WTC11 (cell line): ENCODE data around the gene PHF21B. TPM values are rescaled to one million over a fixed set of nuclear protein-coding genes. Genes with fewer than 3 reads are reported as not detected.

Source experiments
- ATAC-seq: fragments of 200-7000 bp; cut with Tn5 transposase; 2 replicates; pipeline ENCODE4 v1.10.0; 2021; ENCODE audit warnings: mild to moderate bottlenecking, moderate library complexity
- CTCF ChIA-PET: fragments of 300-600 bp; sonication (Branson Sonifier 250); formaldehyde crosslinking; loops from one replicate; lab custom pipeline; 2021; ENCODE audit warnings: antibody characterized with exemption; lab: Charles Lee
- POLR2A ChIA-PET: fragments of 350-600 bp; sonication (Branson Sonifier 250); formaldehyde crosslinking; loops from one replicate; lab custom pipeline; 2021; ENCODE audit warnings: antibody characterized with exemption; lab: Charles Lee
- DNase-seq: peaks from one replicate; pipeline ENCODE4 v3.0.0; 2021; ENCODE audit warnings: low spot score
- H3K27ac Mint-ChIP-seq: 2 replicates; pipeline ENCODE4 v1.8.0; 2021; ENCODE audit warnings: mixed read lengths
- H3K27me3 Mint-ChIP-seq: 2 replicates; pipeline ENCODE4 v1.8.0; 2021; ENCODE audit warnings: low read depth, mild to moderate bottlenecking, moderate library complexity, mixed read lengths
- H3K36me3 Mint-ChIP-seq: 2 replicates; pipeline ENCODE4 v1.8.0; 2021; ENCODE audit warnings: mixed read lengths
- H3K4me1 Mint-ChIP-seq: 2 replicates; pipeline ENCODE4 v1.8.0; 2022; ENCODE audit warnings: mixed read lengths
- H3K4me3 Mint-ChIP-seq: 2 replicates; pipeline ENCODE4 v1.8.0; 2021; ENCODE audit warnings: mild to moderate bottlenecking, moderate library complexity, mixed read lengths
- H3K9me3 Mint-ChIP-seq: 2 replicates; pipeline ENCODE4 v1.8.0; 2021; ENCODE audit warnings: mixed read lengths
- CREM ChIP-seq: sonication (generic); formaldehyde crosslinking; IDR thresholded peaks from 2 replicates; pipeline ENCODE4 v1.8.1; 2022; ENCODE audit warnings: mild to moderate bottlenecking, missing genetic modification reagents, moderate library complexity
- ETV6 ChIP-seq: sonication (generic); formaldehyde crosslinking; IDR thresholded peaks from 2 replicates; pipeline ENCODE4 v1.8.1; 2022; ENCODE audit warnings: mild to moderate bottlenecking, missing genetic modification reagents
- NFATC4 ChIP-seq: fragments of 250-450 bp; sonication (Bioruptor Pico); IDR thresholded peaks from 2 replicates; pipeline ENCODE4 v1.9.0; 2021; ENCODE audit warnings: mild to moderate bottlenecking
- total RNA-seq: library from RNA; stranded (reverse); gene quantifications from 3 replicates; pipeline ENCODE4 v1.2.3, GENCODE V29; 2021
- TF ChIP-seq, protein P1 (sequence below): sonication (generic); formaldehyde crosslinking; IDR thresholded peaks from 2 replicates; pipeline ENCODE4 v1.8.0; 2023; ENCODE audit warnings: missing genetic modification reagents
- TF ChIP-seq, protein P2 (sequence below): sonication (generic); formaldehyde crosslinking; IDR thresholded peaks from 2 replicates; pipeline ENCODE4 v1.8.1; 2022; ENCODE audit warnings: low read depth, mild to moderate bottlenecking, moderate library complexity, missing genetic modification reagents, borderline replicate concordance
- TF ChIP-seq, protein P3 (sequence below): sonication (generic); formaldehyde crosslinking; IDR thresholded peaks from 2 replicates; pipeline ENCODE4 v1.8.0; 2022; ENCODE audit warnings: mild to moderate bottlenecking, missing genetic modification reagents
- TF ChIP-seq, protein P4 (sequence below): sonication (generic); formaldehyde crosslinking; IDR thresholded peaks from 2 replicates; pipeline ENCODE4 v1.8.1; 2023; ENCODE audit warnings: mild to moderate bottlenecking, missing genetic modification reagents, borderline replicate concordance
- TF ChIP-seq, protein P5 (sequence below): fragments of 250-450 bp; sonication (Bioruptor Pico); IDR thresholded peaks from 2 replicates; pipeline ENCODE4 v1.9.0; 2021; ENCODE audit warnings: mild to moderate bottlenecking
- TF ChIP-seq, protein P6 (sequence below): sonication (generic); formaldehyde crosslinking; IDR thresholded peaks from 2 replicates; pipeline ENCODE4 v1.8.1; 2023; ENCODE audit warnings: mild to moderate bottlenecking, missing genetic modification reagents
- TF ChIP-seq, protein P7 (sequence below): fragments of 250-450 bp; sonication (Bioruptor Pico); IDR thresholded peaks from 2 replicates; pipeline ENCODE4 v1.8.0; 2021; ENCODE audit warnings: mild to moderate bottlenecking
- TF ChIP-seq, protein P8 (sequence below): sonication (generic); formaldehyde crosslinking; IDR thresholded peaks from 2 replicates; pipeline ENCODE4 v1.8.1; 2022; ENCODE audit warnings: mild to moderate bottlenecking, missing genetic modification reagents, moderate library complexity, borderline replicate concordance

Gene PHF21B
- total RNA-seq, 1 experiment from 2014 or later: 107 TPM

DNA sequence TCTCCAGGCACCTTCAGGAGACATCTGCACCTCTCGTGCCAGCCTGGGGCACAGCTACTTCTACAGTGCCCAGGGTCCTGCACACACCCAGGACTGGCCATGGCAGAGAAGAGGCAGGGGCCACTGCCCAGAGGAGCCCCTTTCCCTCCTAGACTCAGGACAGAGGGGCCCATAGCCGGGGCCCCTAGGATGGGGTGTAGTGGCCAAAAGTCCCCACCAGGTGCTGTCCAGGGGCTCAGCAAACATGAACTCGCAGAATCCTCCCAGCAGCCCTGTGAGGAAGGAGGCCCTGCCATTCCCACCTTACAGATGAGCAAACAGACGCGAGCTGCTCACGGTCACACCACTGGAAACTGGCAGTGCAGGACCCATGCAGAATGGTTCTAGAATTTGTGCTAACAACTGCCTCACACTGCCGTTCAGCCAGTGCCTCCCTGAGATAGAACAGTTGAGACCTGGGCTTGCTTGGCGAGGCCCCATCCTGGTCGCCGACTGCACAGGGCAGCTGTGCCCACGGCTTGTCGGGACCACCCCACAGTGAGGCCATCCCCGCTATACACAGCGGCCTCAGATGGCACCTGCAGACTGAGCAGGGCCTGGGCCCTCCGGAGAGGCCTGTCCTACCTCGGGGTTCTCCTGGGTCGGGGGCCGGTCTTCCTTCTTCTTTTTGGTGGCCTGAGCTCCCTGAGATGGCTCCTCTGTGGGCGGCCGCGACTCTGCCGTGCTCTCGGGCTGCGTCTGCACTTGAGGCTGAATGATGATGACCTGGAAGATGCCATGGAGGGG is 96.4 kb downstream of the PHF21B start:
- CTCF ChIA-PET: interaction anchor here (0.9 to 1.0 kb wide), 3 partner anchors 29 to 92 kb away, joined by 3 read pairs; no protein-coding TSS in a partner anchor
- H3K36me3 Mint-ChIP-seq: peaks cover 74% of the 10 kb centered on the region
- no peak overlapping the region for H3K4me3 Mint-ChIP-seq
- H3K27ac Mint-ChIP-seq: no peak overlapping the region
- TF ChIP-seq NFATC4 (no peak), CREM (CRISPR knock-in tag) (no peak), ETV6 (CRISPR knock-in tag) (no peak)
- TF ChIP-seq, protein P1, sequence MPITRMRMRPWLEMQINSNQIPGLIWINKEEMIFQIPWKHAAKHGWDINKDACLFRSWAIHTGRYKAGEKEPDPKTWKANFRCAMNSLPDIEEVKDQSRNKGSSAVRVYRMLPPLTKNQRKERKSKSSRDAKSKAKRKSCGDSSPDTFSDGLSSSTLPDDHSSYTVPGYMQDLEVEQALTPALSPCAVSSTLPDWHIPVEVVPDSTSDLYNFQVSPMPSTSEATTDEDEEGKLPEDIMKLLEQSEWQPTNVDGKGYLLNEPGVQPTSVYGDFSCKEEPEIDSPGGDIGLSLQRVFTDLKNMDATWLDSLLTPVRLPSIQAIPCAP (CRISPR knock-in tag): no peak
- TF ChIP-seq, protein P2, sequence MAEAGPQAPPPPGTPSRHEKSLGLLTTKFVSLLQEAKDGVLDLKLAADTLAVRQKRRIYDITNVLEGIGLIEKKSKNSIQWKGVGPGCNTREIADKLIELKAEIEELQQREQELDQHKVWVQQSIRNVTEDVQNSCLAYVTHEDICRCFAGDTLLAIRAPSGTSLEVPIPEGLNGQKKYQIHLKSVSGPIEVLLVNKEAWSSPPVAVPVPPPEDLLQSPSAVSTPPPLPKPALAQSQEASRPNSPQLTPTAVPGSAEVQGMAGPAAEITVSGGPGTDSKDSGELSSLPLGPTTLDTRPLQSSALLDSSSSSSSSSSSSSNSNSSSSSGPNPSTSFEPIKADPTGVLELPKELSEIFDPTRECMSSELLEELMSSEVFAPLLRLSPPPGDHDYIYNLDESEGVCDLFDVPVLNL: no peak
- TF ChIP-seq, protein P3, sequence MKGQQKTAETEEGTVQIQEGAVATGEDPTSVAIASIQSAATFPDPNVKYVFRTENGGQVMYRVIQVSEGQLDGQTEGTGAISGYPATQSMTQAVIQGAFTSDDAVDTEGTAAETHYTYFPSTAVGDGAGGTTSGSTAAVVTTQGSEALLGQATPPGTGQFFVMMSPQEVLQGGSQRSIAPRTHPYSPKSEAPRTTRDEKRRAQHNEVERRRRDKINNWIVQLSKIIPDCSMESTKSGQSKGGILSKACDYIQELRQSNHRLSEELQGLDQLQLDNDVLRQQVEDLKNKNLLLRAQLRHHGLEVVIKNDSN: no peak
- TF ChIP-seq, protein P4, sequence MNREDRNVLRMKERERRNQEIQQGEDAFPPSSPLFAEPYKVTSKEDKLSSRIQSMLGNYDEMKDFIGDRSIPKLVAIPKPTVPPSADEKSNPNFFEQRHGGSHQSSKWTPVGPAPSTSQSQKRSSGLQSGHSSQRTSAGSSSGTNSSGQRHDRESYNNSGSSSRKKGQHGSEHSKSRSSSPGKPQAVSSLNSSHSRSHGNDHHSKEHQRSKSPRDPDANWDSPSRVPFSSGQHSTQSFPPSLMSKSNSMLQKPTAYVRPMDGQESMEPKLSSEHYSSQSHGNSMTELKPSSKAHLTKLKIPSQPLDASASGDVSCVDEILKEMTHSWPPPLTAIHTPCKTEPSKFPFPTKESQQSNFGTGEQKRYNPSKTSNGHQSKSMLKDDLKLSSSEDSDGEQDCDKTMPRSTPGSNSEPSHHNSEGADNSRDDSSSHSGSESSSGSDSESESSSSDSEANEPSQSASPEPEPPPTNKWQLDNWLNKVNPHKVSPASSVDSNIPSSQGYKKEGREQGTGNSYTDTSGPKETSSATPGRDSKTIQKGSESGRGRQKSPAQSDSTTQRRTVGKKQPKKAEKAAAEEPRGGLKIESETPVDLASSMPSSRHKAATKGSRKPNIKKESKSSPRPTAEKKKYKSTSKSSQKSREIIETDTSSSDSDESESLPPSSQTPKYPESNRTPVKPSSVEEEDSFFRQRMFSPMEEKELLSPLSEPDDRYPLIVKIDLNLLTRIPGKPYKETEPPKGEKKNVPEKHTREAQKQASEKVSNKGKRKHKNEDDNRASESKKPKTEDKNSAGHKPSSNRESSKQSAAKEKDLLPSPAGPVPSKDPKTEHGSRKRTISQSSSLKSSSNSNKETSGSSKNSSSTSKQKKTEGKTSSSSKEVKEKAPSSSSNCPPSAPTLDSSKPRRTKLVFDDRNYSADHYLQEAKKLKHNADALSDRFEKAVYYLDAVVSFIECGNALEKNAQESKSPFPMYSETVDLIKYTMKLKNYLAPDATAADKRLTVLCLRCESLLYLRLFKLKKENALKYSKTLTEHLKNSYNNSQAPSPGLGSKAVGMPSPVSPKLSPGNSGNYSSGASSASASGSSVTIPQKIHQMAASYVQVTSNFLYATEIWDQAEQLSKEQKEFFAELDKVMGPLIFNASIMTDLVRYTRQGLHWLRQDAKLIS (CRISPR knock-in tag): no peak
- TF ChIP-seq, protein P5, sequence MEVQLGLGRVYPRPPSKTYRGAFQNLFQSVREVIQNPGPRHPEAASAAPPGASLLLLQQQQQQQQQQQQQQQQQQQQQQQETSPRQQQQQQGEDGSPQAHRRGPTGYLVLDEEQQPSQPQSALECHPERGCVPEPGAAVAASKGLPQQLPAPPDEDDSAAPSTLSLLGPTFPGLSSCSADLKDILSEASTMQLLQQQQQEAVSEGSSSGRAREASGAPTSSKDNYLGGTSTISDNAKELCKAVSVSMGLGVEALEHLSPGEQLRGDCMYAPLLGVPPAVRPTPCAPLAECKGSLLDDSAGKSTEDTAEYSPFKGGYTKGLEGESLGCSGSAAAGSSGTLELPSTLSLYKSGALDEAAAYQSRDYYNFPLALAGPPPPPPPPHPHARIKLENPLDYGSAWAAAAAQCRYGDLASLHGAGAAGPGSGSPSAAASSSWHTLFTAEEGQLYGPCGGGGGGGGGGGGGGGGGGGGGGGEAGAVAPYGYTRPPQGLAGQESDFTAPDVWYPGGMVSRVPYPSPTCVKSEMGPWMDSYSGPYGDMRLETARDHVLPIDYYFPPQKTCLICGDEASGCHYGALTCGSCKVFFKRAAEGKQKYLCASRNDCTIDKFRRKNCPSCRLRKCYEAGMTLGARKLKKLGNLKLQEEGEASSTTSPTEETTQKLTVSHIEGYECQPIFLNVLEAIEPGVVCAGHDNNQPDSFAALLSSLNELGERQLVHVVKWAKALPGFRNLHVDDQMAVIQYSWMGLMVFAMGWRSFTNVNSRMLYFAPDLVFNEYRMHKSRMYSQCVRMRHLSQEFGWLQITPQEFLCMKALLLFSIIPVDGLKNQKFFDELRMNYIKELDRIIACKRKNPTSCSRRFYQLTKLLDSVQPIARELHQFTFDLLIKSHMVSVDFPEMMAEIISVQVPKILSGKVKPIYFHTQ (CRISPR knock-in tag): no peak
- TF ChIP-seq, protein P6, sequence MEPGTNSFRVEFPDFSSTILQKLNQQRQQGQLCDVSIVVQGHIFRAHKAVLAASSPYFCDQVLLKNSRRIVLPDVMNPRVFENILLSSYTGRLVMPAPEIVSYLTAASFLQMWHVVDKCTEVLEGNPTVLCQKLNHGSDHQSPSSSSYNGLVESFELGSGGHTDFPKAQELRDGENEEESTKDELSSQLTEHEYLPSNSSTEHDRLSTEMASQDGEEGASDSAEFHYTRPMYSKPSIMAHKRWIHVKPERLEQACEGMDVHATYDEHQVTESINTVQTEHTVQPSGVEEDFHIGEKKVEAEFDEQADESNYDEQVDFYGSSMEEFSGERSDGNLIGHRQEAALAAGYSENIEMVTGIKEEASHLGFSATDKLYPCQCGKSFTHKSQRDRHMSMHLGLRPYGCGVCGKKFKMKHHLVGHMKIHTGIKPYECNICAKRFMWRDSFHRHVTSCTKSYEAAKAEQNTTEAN (CRISPR knock-in tag): no peak
- TF ChIP-seq, protein P7, sequence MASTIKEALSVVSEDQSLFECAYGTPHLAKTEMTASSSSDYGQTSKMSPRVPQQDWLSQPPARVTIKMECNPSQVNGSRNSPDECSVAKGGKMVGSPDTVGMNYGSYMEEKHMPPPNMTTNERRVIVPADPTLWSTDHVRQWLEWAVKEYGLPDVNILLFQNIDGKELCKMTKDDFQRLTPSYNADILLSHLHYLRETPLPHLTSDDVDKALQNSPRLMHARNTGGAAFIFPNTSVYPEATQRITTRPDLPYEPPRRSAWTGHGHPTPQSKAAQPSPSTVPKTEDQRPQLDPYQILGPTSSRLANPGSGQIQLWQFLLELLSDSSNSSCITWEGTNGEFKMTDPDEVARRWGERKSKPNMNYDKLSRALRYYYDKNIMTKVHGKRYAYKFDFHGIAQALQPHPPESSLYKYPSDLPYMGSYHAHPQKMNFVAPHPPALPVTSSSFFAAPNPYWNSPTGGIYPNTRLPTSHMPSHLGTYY: no peak
- TF ChIP-seq, protein P8, sequence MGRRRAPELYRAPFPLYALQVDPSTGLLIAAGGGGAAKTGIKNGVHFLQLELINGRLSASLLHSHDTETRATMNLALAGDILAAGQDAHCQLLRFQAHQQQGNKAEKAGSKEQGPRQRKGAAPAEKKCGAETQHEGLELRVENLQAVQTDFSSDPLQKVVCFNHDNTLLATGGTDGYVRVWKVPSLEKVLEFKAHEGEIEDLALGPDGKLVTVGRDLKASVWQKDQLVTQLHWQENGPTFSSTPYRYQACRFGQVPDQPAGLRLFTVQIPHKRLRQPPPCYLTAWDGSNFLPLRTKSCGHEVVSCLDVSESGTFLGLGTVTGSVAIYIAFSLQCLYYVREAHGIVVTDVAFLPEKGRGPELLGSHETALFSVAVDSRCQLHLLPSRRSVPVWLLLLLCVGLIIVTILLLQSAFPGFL (CRISPR knock-in tag): no peak
- H3K27me3 Mint-ChIP-seq: no peaks in the 10 kb centered on the region; the same call in 1 of the 2 replicates
- POLR2A ChIA-PET: no interaction called here
- no peak for ATAC-seq
- no peaks in the 10 kb centered on the region for H3K4me1 Mint-ChIP-seq
- peaks cover 27% of the 10 kb centered on the region for H3K9me3 Mint-ChIP-seq
- no peak for DNase-seq
